Measurements from ENCODE around the gene STX4.

- no peak for TF ChIP-seq CTCF (IDR thresholded peaks at IDR 0.05; ENCODE audit: insufficient read depth, low read length, poor library complexity, severe bottlenecking)
- TF ChIP-seq EZH2phosphoT487 (conservative IDR thresholded peaks at IDR 0.05; ENCODE audit: low read length), result no peak
Measured at GRCh38 chr16:31003744-31004143, 29.6 kb upstream of the STX4 start.

Measured in SU-DHL-6 (cell line).